K562 (cell line): Measurements from ENCODE around the gene SS18. TPM values are rescaled to one million over a fixed set of nuclear protein-coding genes. Genes with fewer than 3 reads are reported as not detected.
"Not testable (repeated sequence)": the region's sequence is repeated elsewhere in the genome, so short reads cannot be mapped to it uniquely, and the experiment has no call there.

Source experiments
- ATAC-seq: fragments of 200-7000 bp; cut with Tn5 transposase; 3 replicates; pipeline ENCODE4 v1.9.1; 2020; ENCODE audit warnings: moderate library complexity
- BruUV-seq: library from RNA; stranded (reverse); fragments of 400-500 nt; replicated peaks from 2 replicates; lab custom pipeline; 2021; lab: Mats Ljungman, UMichigan
- CTCF ChIA-PET: fragments of 300-600 bp; formaldehyde crosslinking; extraction: SDS; loops from one replicate; lab custom pipeline; 2021; ENCODE audit warnings: low intra/inter-chr PET ratio; lab: Yijun Ruan, JAX
- POLR2A ChIA-PET: fragments of 300-600, 350-650 bp; sonication (Branson Sonifier 250); formaldehyde crosslinking; extraction: SDS; loops from one replicate; lab custom pipeline; 2021; ENCODE audit warnings: antibody characterized with exemption, inconsistent platforms; lab: Yijun Ruan, JAX
- DNase-seq, 4 experiments: peaks; one replicate each; pipeline versions ENCODE4 v3.0.0 to v3.0.0-alpha.2; 2011 to 2018; ENCODE audit warnings: low spot score in 3 of 4, mixed read lengths in 3 of 4; ENCODE audit errors: extremely low read depth in 1 of 4
- FAIRE-seq: peaks from 2 replicates; lab custom pipeline; 2011; peaks lifted over from hg19 to GRCh38; lab: Jason Lieb, UNC
- H2AFZ ChIP-seq: 2 replicates; pipeline ENCODE4 v1.6.0; 2011; ENCODE audit warnings: low read depth, low read length, control low read depth, inconsistent platforms
- H3K27ac ChIP-seq: fragments of 200-600 bp; 3 replicates; pipeline ENCODE4 v1.8.0; 2011; ENCODE audit warnings: low read depth, mild to moderate bottlenecking, control low read depth, inconsistent platforms, low read length, moderate library complexity, mixed read lengths; ENCODE audit errors: extremely low read depth
- H3K27me3 ChIP-seq, 2 experiments: fragments of 300-600 bp in 1 of 2; 2 replicates in 1 of 2; 3 replicates in 1 of 2; pipeline versions ENCODE4 v1.6.0 to v1.8.0; 2011; ENCODE audit warnings: inconsistent platforms in 2 of 2, low read length in 2 of 2, mild to moderate bottlenecking in 1 of 2, mixed read lengths in 1 of 2, moderate library complexity in 1 of 2; ENCODE audit not compliant: control insufficient read depth in 2 of 2, insufficient read depth in 2 of 2
- H3K36me3 ChIP-seq: fragments of 300-600 bp; 3 replicates; pipeline ENCODE4 v1.8.0; 2011; ENCODE audit warnings: mild to moderate bottlenecking, low read length, inconsistent platforms; ENCODE audit not compliant: control insufficient read depth, insufficient read depth
- H3K4me1 ChIP-seq, 2 experiments: fragments of 200-600 bp in 1 of 2; replicated peaks in 1 of 2; 2 replicates in 1 of 2; 3 replicates in 1 of 2; pipeline versions ENCODE4 v1.5.1 to v1.8.0; 2011; ENCODE audit warnings: inconsistent platforms in 2 of 2, low read length in 2 of 2, mild to moderate bottlenecking in 1 of 2, mixed read lengths in 1 of 2, moderate library complexity in 1 of 2; ENCODE audit not compliant: control insufficient read depth in 2 of 2, insufficient read depth in 2 of 2
- H3K4me2 ChIP-seq: 2 replicates; pipeline ENCODE4 v1.6.1; 2011; ENCODE audit warnings: low read length, control low read depth, inconsistent platforms, mixed read lengths; ENCODE audit not compliant: insufficient read depth
- H3K4me3 ChIP-seq: fragments of 200-600 bp; sonication (generic), shearing (Covaris generic); 2 replicates; pipeline ENCODE4 v1.5.1; 2016; ENCODE audit warnings: control low read depth, inconsistent platforms
- H3K79me2 ChIP-seq: fragments of 200-600 bp; 3 replicates; pipeline ENCODE4 v1.8.0; 2011; ENCODE audit warnings: low read length, inconsistent platforms; ENCODE audit not compliant: control insufficient read depth, insufficient read depth
- H3K9ac ChIP-seq, 2 experiments: 2 replicates each; pipeline versions ENCODE4 v1.6.0 to v1.6.1; 2011; ENCODE audit warnings: low read depth in 2 of 2, low read length in 2 of 2, control low read depth in 1 of 2, inconsistent platforms in 1 of 2, mild to moderate bottlenecking in 1 of 2, mixed read lengths in 1 of 2; ENCODE audit not compliant: insufficient read depth in 1 of 2
- H3K9me1 ChIP-seq: one replicate; pipeline ENCODE4 v1.6.0; 2011; ENCODE audit warnings: inconsistent platforms, mild to moderate bottlenecking, low read length, moderate library complexity; ENCODE audit not compliant: control insufficient read depth, insufficient read depth
- H3K9me3 ChIP-seq: replicated peaks from 2 replicates; pipeline ENCODE4 v1.5.1; 2011; ENCODE audit warnings: low read depth, low read length, inconsistent platforms; ENCODE audit not compliant: control insufficient read depth, insufficient read depth
- H4K20me1 ChIP-seq: replicated peaks from 2 replicates; pipeline ENCODE4 v1.6.1; 2011; ENCODE audit warnings: low read length, inconsistent platforms, mixed read lengths; ENCODE audit not compliant: control insufficient read depth, insufficient read depth
- C11orf30 ChIP-seq: fragments of 450-650 bp; IDR thresholded peaks from 2 replicates; pipeline ENCODE4 v1.6.1; 2016; ENCODE audit warnings: low read depth, mild to moderate bottlenecking
- CHAMP1 ChIP-seq: fragments of 450-650 bp; IDR thresholded peaks from 2 replicates; pipeline ENCODE4 v1.6.1; 2016; ENCODE audit warnings: mild to moderate bottlenecking
- DMBX1 ChIP-seq: fragments of 250-450 bp; sonication (Bioruptor Pico); IDR thresholded peaks from 2 replicates; pipeline ENCODE4 v1.8.0; 2022; ENCODE audit warnings: inconsistent platforms, mild to moderate bottlenecking, moderate library complexity, borderline replicate concordance
- KAT8 ChIP-seq: fragments of 450-650 bp; IDR thresholded peaks from 2 replicates; pipeline ENCODE4 v1.6.1; 2016; ENCODE audit warnings: low read depth, mild to moderate bottlenecking
- MAFF ChIP-seq: IDR thresholded peaks from 2 replicates; pipeline ENCODE4 v1.6.1; 2012; ENCODE audit warnings: low read length, improper control_type of control experiment
- MAFG ChIP-seq: fragments of 450-650 bp; conservative IDR thresholded peaks from 2 replicates; pipeline ENCODE4 v1.6.1; 2016; ENCODE audit warnings: missing genetic modification characterization, missing compliant biosample characterization
- NCOA4 ChIP-seq: fragments of 450-650 bp; IDR thresholded peaks from 2 replicates; pipeline ENCODE4 v1.6.1; 2018; ENCODE audit warnings: mild to moderate bottlenecking; ENCODE audit not compliant: partially characterized antibody
- NFE2 ChIP-seq: IDR thresholded peaks from 2 replicates; pipeline ENCODE4 v1.6.1; 2014; ENCODE audit warnings: antibody characterized with exemption, low read depth
- NFE2L1 ChIP-seq: fragments of 450-650 bp; IDR thresholded peaks from 2 replicates; pipeline ENCODE4 v1.6.1; 2016; ENCODE audit warnings: missing genetic modification characterization, low read depth, mild to moderate bottlenecking, missing compliant biosample characterization, moderate library complexity, borderline replicate concordance
- NRF1 ChIP-seq, 2 experiments: fragments of 450-650 bp; IDR thresholded peaks in 1 of 2; conservative IDR thresholded peaks in 1 of 2; 2 replicates each; pipeline ENCODE4 v1.6.1; 2014; ENCODE audit warnings: mild to moderate bottlenecking in 2 of 2
- SUPT5H ChIP-seq: fragments of 450-650 bp; IDR thresholded peaks from 2 replicates; pipeline ENCODE4 v1.6.1; 2016
- TAF7 ChIP-seq: fragments of 450-650 bp; IDR thresholded peaks from 2 replicates; pipeline ENCODE4 v1.6.1; 2016; ENCODE audit warnings: missing genetic modification characterization, missing compliant biosample characterization
- TOE1 ChIP-seq, 2 experiments: fragments of 450-650 bp in 1 of 2; sonication (generic) in 1 of 2; formaldehyde crosslinking in 1 of 2; IDR thresholded peaks; 2 replicates each; pipeline versions ENCODE4 v1.7.1 to v1.8.0; 2016 to 2022; ENCODE audit warnings: borderline replicate concordance in 2 of 2, mild to moderate bottlenecking in 2 of 2, antibody characterized with exemption in 1 of 2, inconsistent platforms in 1 of 2, low read depth in 1 of 2, missing genetic modification reagents in 1 of 2, moderate library complexity in 1 of 2
- ZNF174 ChIP-seq: fragments of 250-450 bp; sonication (Bioruptor Pico); IDR thresholded peaks from 2 replicates; pipeline ENCODE4 v1.4.0; 2020; ENCODE audit warnings: mild to moderate bottlenecking
- ZNF274 ChIP-seq: IDR thresholded peaks from 2 replicates; pipeline ENCODE4 v1.6.1; 2011; ENCODE audit warnings: low read depth, mild to moderate bottlenecking, low read length, moderate library complexity, borderline replicate concordance
- ZNF316 ChIP-seq: fragments of 450-650 bp; IDR thresholded peaks from 2 replicates; pipeline ENCODE4 v1.6.1; 2016
- ZNF561 ChIP-seq: fragments of 450-650 bp; formaldehyde crosslinking; conservative IDR thresholded peaks from 2 replicates; pipeline ENCODE4 v1.4.0; 2020; ENCODE audit warnings: mild to moderate bottlenecking, moderate library complexity
- WGBS: fragments of 100-300 bp; shearing (Covaris generic); methylation state at CpG from one replicate; pipeline ENCODE4 v1.1.6; 2016; ENCODE audit warnings: low coverage, mixed read lengths; ENCODE audit not compliant: insufficient coverage; ENCODE audit errors: missing lambda C conversion rate; 5-methylcytosine and 5-hydroxymethylcytosine counted together
- in situ Hi-C: fragments of 300-500 bp; cut with MboI; formaldehyde crosslinking; loops from 4 replicates; pipeline ENCODE4 v1.15.0; 2018; ENCODE audit warnings: inconsistent platforms, mixed read lengths
- intact Hi-C: fragments of 100-400 bp; cut with micrococcal nuclease; formaldehyde crosslinking; loops from 2 replicates; pipeline ENCODE4 v1.14.2; 2022
- polyA plus RNA-seq, 8 experiments: library from polyadenylated mRNA; depleted of rRNA in 4 of 8; stranded (reverse) in 5 of 8; unstranded in 3 of 8; fragments of >200 nt; fragmentation: Nextera tagmentation in 2 of 8; fragmentation: Illumina TruSeq in 1 of 8; extraction: Ambion mirVana in 2 of 8; extraction: Trizol in 1 of 8; gene quantifications; 2 replicates each; pipeline versions ENCODE4 v1.2.1 to v1.2.3, GENCODE V29; 2011 to 2014; ENCODE audit warnings: inconsistent platforms in 1 of 8, missing spikeins in 1 of 8
- total RNA-seq, 7 experiments: library from RNA; depleted of rRNA in 6 of 7; stranded (reverse); fragments of >200 nt in 6 of 7; fragmentation: Illumina TruSeq in 2 of 7; extraction: Trizol in 2 of 7; gene quantifications; 2 replicates each; pipeline versions ENCODE4 v1.2.1 to v1.2.3, GENCODE V29; 2011 to 2021; ENCODE audit warnings: low replicate concordance in 1 of 7

The SS18 gene
- total and polyA plus RNA-seq, 9 of the 15 experiments (the other 6 are each of a cell fraction or from before 2014, with no cell fraction given), result 30.9 to 190 (median 102) TPM

- FAIRE-seq, in situ Hi-C loops: not testable (repeated sequence)
These were observed 31.6 kb upstream of the SS18 start for GRCh38 chr18:26121994-26122393.

DNA sequence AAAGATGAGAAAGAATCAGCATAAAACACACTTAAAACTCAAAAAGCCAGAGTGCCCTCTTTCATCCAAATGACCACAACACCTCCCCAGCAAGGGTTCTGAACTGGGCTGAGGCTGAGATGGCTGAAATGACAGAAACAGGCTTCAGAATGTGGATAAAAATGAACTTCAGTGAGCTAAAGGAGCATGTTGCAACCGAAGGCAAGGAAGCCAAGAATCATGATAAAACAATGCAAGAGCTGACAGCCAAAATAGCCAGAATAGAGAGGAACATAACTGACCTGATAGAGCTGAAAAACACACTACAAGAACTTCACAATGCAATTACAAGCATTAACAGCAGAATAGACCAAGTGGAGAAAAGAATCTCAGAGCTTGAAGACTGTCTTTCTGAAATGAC is 31.1 kb upstream of the SS18 start:
- peaks cover 0 to 16% of the 10 kb centered on the region in 2 experiments; a peak in 2 of 5 replicates for H3K27me3 ChIP-seq
- H3K9me1 ChIP-seq, result no peaks in the 10 kb centered on the region
- no peaks in the 10 kb centered on the region for H3K4me1 ChIP-seq
- no TSS peak for BruUV-seq
- POLR2A ChIA-PET, result interaction anchor here (0.7 to 2.3 kb wide), 2 partner anchors 21 to 23 kb away, joined by 3 to 7 read pairs; no protein-coding TSS in a partner anchor
- in situ Hi-C loops, result no loop called here
- DNase-seq (no peak), ATAC-seq (no peak), FAIRE-seq (no peak)
- CTCF ChIA-PET, result interaction anchor here (0.7 kb wide), 1 partner anchor 29 kb away, joined by 3 read pairs; no protein-coding TSS in a partner anchor
- H2AFZ ChIP-seq, result no peak overlapping the region
- TF ChIP-seq NCOA4 (no peak), CHAMP1 (no peak), DMBX1 (CRISPR knock-in tag) (no peak), TAF7 (no peak), SUPT5H (no peak), KAT8 (no peak), TOE1 (IDR thresholded peaks at IDR 0.05; ENCODE audit: borderline replicate concordance) (no peak), TOE1 (CRISPR knock-in tag; IDR thresholded peaks at IDR 0.05; ENCODE audit: borderline replicate concordance, low read depth) (no peak), NRF1 (conservative IDR thresholded peaks at IDR 0.05 in 1 of 2, IDR thresholded peaks at IDR 0.05 in 1 of 2) (no peak), ZNF274 (no peak), ZNF561 (CRISPR knock-in tag) (no peak), ZNF174 (CRISPR knock-in tag) (no peak)
- no peak overlapping the region for H3K4me2 ChIP-seq
- H3K36me3 ChIP-seq, result no peaks in the 10 kb centered on the region
- H4K20me1 ChIP-seq, result no peaks in the 10 kb centered on the region
- H3K9ac ChIP-seq, result no peak overlapping the region
- H3K4me3 ChIP-seq, result no peak overlapping the region
- WGBS, result 0% methylated on average over 1 of the region's 1 CpG
- H3K79me2 ChIP-seq, result no peaks in the 10 kb centered on the region
- H3K9me3 ChIP-seq, result no peaks in the 10 kb centered on the region
- intact Hi-C loops, result no loop called here
- H3K27ac ChIP-seq, result no peak overlapping the region

More at GRCh38 chr18:26121994-26122393, 31.6 kb upstream of the SS18 start:
- H3K9ac ChIP-seq, H3K4me1 ChIP-seq, intact Hi-C loops, H3K4me3 ChIP-seq, H3K36me3 ChIP-seq, DNase-seq, H3K4me2 ChIP-seq, H2AFZ ChIP-seq, H3K9me1 ChIP-seq, H3K79me2 ChIP-seq, ATAC-seq, H3K9me3 ChIP-seq, H4K20me1 ChIP-seq, H3K27ac ChIP-seq, BruUV-seq: not testable (repeated sequence)
- POLR2A ChIA-PET, result interaction anchor here (0.7 to 2.3 kb wide), 2 partner anchors 21 to 23 kb away, joined by 3 to 7 read pairs; no protein-coding TSS in a partner anchor
- peaks cover 0 to 16% of the 10 kb centered on the region in 2 experiments; a peak in 2 of 5 replicates for H3K27me3 ChIP-seq
- 6% methylated on average over 2 of the region's 2 CpGs for WGBS
- CTCF ChIA-PET, result interaction anchor here (0.7 kb wide), 1 partner anchor 29 kb away, joined by 3 read pairs; no protein-coding TSS in a partner anchor
- 0 out of 2 replicates have a peak, but pooled peaks have one; percentile 10 for TF ChIP-seq MAFF
- TF ChIP-seq NFE2L1 (tag), result 0 out of 2 replicates have a peak, but pooled peaks have one; percentile 18
- peak; percentile 53 for TF ChIP-seq MAFG (tag)
- TF ChIP-seq ZNF316, result peak; percentile 60
- peak; percentile 54; the same call in 1 of the 2 replicates for TF ChIP-seq C11orf30
- peak; percentile 45; the same call in 1 of the 2 replicates for TF ChIP-seq NFE2
